Caco-2 (cell line): ENCODE results near the gene SNX21. TPM values are rescaled to one million over a fixed set of nuclear protein-coding genes. Genes with fewer than 3 reads are reported as not detected.

Source experiments
- Bru-seq: library from RNA; stranded (reverse); fragments of 400-500 nt; gene quantifications from one replicate; lab custom pipeline; 2021; lab: Mats Ljungman, UMichigan
- BruChase-seq, 2 experiments: library from RNA; stranded (reverse); fragments of 400-500 nt; gene quantifications; one replicate each; lab custom pipeline; 2021; lab: Mats Ljungman, UMichigan
- BruUV-seq: library from RNA; stranded (reverse); fragments of 400-500 nt; replicated peaks from 2 replicates; lab custom pipeline; 2021; lab: Mats Ljungman, UMichigan
- CTCF ChIA-PET: fragments of 300-600 bp; sonication (Branson Sonifier 250); formaldehyde crosslinking; loops from one replicate; lab custom pipeline; 2022; ENCODE audit warnings: antibody characterized with exemption; lab: Charles Lee
- POLR2A ChIA-PET: fragments of 300-600 bp; sonication (Branson Sonifier 250); formaldehyde crosslinking; loops from one replicate; lab custom pipeline; 2022; ENCODE audit warnings: antibody characterized with exemption; lab: Charles Lee
- DNase-seq, 2 experiments: peaks; one replicate each; pipeline versions ENCODE4 v3.0.0 to v3.0.0-alpha.2; 2020 to 2022
- H3K27me3 ChIP-seq: replicated peaks from 2 replicates; pipeline ENCODE4 v1.6.0; 2011; ENCODE audit warnings: low read length; ENCODE audit not compliant: control insufficient read depth, insufficient read depth
- H3K36me3 ChIP-seq: 2 replicates; pipeline ENCODE4 v1.5.1; 2011; ENCODE audit warnings: low read length; ENCODE audit not compliant: control insufficient read depth, insufficient read depth
- H3K4me1 ChIP-seq: fragments of 250-450 bp; sonication (Bioruptor Pico); 2 replicates; pipeline ENCODE4 v1.5.1; 2020; ENCODE audit warnings: mild to moderate bottlenecking
- H3K4me3 ChIP-seq: 2 replicates; pipeline ENCODE4 v1.5.1; 2011; ENCODE audit warnings: low read depth, mild to moderate bottlenecking, control low read depth, low read length
- H3K9me3 ChIP-seq: fragments of 250-450 bp; sonication (Bioruptor Pico); 2 replicates; pipeline ENCODE4 v1.5.1; 2020; ENCODE audit warnings: mild to moderate bottlenecking, moderate library complexity
- H3K27ac Mint-ChIP-seq: one replicate; pipeline ENCODE4 v1.8.0; 2022; ENCODE audit warnings: mixed read lengths; ENCODE audit not compliant: unreplicated experiment
- H3K27me3 Mint-ChIP-seq: one replicate; pipeline ENCODE4 v1.8.0; 2022; ENCODE audit warnings: mixed read lengths; ENCODE audit not compliant: insufficient read depth, unreplicated experiment
- H3K36me3 Mint-ChIP-seq: one replicate; pipeline ENCODE4 v1.8.0; 2022; ENCODE audit warnings: mild to moderate bottlenecking, mixed read lengths; ENCODE audit not compliant: insufficient read depth, unreplicated experiment
- H3K4me1 Mint-ChIP-seq: one replicate; pipeline ENCODE4 v1.8.0; 2022; ENCODE audit warnings: low read depth, mixed read lengths; ENCODE audit not compliant: unreplicated experiment
- H3K4me3 Mint-ChIP-seq: one replicate; pipeline ENCODE4 v1.8.0; 2022; ENCODE audit warnings: mild to moderate bottlenecking, moderate library complexity, mixed read lengths; ENCODE audit not compliant: unreplicated experiment
- H3K9me3 Mint-ChIP-seq: one replicate; pipeline ENCODE4 v1.8.0; 2022; ENCODE audit warnings: mixed read lengths; ENCODE audit not compliant: unreplicated experiment
- intact Hi-C: fragments of 100-400 bp; cut with micrococcal nuclease; formaldehyde crosslinking; loops from one replicate; pipeline ENCODE4 v1.10.0; 2022; ENCODE audit not compliant: unreplicated experiment
- long read RNA-seq: library from polyadenylated mRNA; stranded (forward); transcript quantifications from one replicate; pipeline ENCODE4 v2.0.0, GENCODE V29; 2022
- total RNA-seq: library from RNA; stranded (reverse); gene quantifications from 2 replicates; pipeline ENCODE4 v1.2.3, GENCODE V29; 2022
- TF ChIP-seq, protein P1 (sequence below), 2 experiments: fragments of 200-600 bp in 1 of 2; IDR thresholded peaks; 1 replicate in 1 of 2; 2 replicates in 1 of 2; pipeline versions ENCODE4 v1.5.1 to v1.8.0; 2011 to 2022; ENCODE audit warnings: antibody characterized with exemption in 1 of 2, control low read depth in 1 of 2, inconsistent platforms in 1 of 2, low read depth in 1 of 2, low read length in 1 of 2, mild to moderate bottlenecking in 1 of 2, moderate library complexity in 1 of 2; ENCODE audit not compliant: insufficient read depth in 1 of 2, severe bottlenecking in 1 of 2, unreplicated experiment in 1 of 2

The SNX21 gene, protein sequence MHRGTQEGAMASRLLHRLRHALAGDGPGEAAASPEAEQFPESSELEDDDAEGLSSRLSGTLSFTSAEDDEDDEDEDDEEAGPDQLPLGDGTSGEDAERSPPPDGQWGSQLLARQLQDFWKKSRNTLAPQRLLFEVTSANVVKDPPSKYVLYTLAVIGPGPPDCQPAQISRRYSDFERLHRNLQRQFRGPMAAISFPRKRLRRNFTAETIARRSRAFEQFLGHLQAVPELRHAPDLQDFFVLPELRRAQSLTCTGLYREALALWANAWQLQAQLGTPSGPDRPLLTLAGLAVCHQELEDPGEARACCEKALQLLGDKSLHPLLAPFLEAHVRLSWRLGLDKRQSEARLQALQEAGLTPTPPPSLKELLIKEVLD
- total RNA-seq (14.1 and 15.6 TPM in 2 replicates), Bru-seq, nascent RNA (percentile 60 among the genes with signal in this experiment), BruChase-seq, experiment 1, labeled RNA remaining after a 2-hour chase (percentile 59 among the genes with signal in this experiment), BruChase-seq, experiment 2, labeled RNA remaining after a 6-hour chase (percentile 58 among the genes with signal in this experiment)
- long read RNA-seq, transcript SNX21-212 (4 exons, 1,607 nt) = major isoform, 5 of 24 reads
- long read RNA-seq, partial matches to known transcripts = 0 of 24 reads
- long read RNA-seq, other reads (novel, unspliced or antisense) = 17 of 24 reads

DNA sequence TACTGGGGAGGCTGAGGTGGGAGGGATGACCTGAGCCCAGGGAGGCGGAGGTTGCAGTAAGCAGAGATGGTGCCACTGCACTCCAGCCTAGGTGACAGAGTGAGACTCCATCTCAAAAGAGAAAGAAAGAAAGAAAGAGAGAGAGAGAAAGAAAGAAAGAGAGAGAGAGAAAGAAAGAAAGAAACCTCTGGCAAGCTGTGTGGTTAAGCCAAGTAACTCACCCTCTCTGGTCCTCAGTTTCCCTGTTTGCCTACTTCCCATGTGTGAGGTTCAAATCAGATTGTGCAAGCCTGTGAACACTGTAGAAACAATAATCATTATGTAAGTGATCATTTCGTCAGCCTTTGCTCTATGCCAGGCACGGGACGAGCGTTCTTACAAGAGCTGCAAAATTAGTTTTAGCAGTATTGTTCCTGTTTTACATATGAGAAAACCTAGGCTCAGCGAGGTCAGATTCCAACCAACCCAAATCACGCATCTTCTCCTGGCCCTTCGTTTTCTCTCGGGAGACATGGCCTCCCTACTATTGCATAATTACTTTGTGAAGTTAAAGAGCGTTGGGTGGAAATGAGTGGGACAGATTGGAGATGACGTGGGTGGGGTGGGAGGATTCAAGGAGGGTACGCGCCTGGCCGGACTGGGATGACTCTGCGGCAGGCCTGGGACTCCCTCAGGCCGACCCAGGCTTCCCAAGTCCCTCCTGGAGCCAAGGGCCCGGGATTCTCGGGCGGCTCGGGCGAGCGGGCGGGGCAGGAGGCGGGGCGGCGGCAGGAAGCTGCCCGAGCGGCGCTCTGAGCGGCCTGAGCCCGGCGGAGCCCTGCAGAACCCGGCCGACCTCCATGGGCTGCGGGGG, at the start of gene SNX21:
SNX21 (plus strand) TSS at position 770 of the 853 bp plus-strand sequence. CDS start 121 bp downstream, outside the sequence.
- Mint-ChIP-seq H3K4me1 (peaks cover 15% of the 10 kb centered on the region), H3K9me3 (no peaks in the 10 kb centered on the region)

DNA sequence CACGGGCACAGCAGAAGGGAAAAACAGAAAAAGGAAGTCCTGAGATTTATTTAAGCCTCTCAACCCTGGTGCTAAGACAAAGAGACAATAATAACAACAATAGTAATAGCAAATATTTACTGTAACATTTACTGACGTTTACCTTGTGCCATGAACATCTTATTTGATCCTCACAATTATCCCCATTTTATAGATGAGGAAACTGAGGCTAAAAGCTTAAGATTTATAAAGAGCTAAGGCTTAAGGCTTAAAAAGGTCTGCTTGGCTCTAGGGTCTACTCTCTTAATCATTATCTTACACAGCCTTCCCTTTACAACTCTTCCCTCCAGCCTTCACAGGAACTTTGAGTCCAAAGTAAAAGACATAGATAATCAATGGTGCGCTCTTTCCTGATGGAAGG, 45.2 kb upstream of the SNX21 start:
- no peak overlapping the region for H3K4me3 Mint-ChIP-seq
- H3K36me3 Mint-ChIP-seq = peaks cover 10% of the 10 kb centered on the region
- no TSS peak for BruUV-seq
- ChIA-PET POLR2A (no interaction called here), CTCF (interaction anchor here (2.7 kb wide), 1 partner anchor 17 kb away, joined by 15 read pairs; no protein-coding TSS in a partner anchor)
- Histone ChIP-seq H3K4me1 (peaks cover 5% of the 10 kb centered on the region), H3K27me3 (0 out of 2 replicates have a peak, but pooled peaks cover 1% of the 10 kb centered on the region), H3K36me3 (no peaks in the 10 kb centered on the region), H3K4me3 (no peak overlapping the region), H3K9me3 (no peaks in the 10 kb centered on the region)
- no peaks in the 10 kb centered on the region for H3K27me3 Mint-ChIP-seq
- no peak overlapping the region for H3K27ac Mint-ChIP-seq
- TF ChIP-seq, protein P1, sequence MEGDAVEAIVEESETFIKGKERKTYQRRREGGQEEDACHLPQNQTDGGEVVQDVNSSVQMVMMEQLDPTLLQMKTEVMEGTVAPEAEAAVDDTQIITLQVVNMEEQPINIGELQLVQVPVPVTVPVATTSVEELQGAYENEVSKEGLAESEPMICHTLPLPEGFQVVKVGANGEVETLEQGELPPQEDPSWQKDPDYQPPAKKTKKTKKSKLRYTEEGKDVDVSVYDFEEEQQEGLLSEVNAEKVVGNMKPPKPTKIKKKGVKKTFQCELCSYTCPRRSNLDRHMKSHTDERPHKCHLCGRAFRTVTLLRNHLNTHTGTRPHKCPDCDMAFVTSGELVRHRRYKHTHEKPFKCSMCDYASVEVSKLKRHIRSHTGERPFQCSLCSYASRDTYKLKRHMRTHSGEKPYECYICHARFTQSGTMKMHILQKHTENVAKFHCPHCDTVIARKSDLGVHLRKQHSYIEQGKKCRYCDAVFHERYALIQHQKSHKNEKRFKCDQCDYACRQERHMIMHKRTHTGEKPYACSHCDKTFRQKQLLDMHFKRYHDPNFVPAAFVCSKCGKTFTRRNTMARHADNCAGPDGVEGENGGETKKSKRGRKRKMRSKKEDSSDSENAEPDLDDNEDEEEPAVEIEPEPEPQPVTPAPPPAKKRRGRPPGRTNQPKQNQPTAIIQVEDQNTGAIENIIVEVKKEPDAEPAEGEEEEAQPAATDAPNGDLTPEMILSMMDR (IDR thresholded peaks at IDR 0.05; ENCODE audit: insufficient read depth in 1 of 2, low read depth in 1 of 2, low read length in 1 of 2, severe bottlenecking in 1 of 2, unreplicated experiment in 1 of 2) = no peak
- intact Hi-C loops = no loop called here
- no peaks in the 10 kb centered on the region for H3K9me3 Mint-ChIP-seq
- H3K4me1 Mint-ChIP-seq = peaks cover 12% of the 10 kb centered on the region
- no peak for DNase-seq

More for the DNA sequence above, at the start of gene SNX21:
- H3K4me3 ChIP-seq = peak within 1 kb of the TSS; percentile 86
- Mint-ChIP-seq H3K27ac (peak within 1 kb of the TSS; percentile 53), H3K36me3 (no peaks in the 10 kb centered on the region), H3K27me3 (no peaks in the 10 kb centered on the region), H3K4me3 (peak within 1 kb of the TSS; percentile 71)
- TF ChIP-seq, protein P1 (IDR thresholded peaks at IDR 0.05; ENCODE audit: insufficient read depth in 1 of 2, low read depth in 1 of 2, low read length in 1 of 2, severe bottlenecking in 1 of 2, unreplicated experiment in 1 of 2) = no peak
- H3K9me3 ChIP-seq = no peaks in the 10 kb centered on the region
- no peaks in the 10 kb centered on the region for H3K27me3 ChIP-seq
- no peaks in the 10 kb centered on the region for H3K36me3 ChIP-seq
- intact Hi-C loops = loop anchor here (1.0 kb wide), 2 partner anchors 21 to 24 kb away; partner anchors contain the start of genes ACOT8, UBE2C and ZSWIM3
- H3K4me1 ChIP-seq = peaks cover 13% of the 10 kb centered on the region
- peak; percentile 94 to 95 for DNase-seq
- POLR2A ChIA-PET = interaction anchor here (0.6 to 2.0 kb wide), 6 partner anchors 20 to 102 kb away, joined by 3 to 12 read pairs (median 6); partner anchors contain the start of genes ACOT8, PCIF1, ZSWIM1 and ZSWIM3
- CTCF ChIA-PET = no interaction called here
- BruUV-seq = TSS peak; percentile 37
